CD4-positive, CD25-positive, alpha-beta regulatory T cell (primary cell): ENCODE data around the gene ORC2. TPM values are rescaled to one million over a fixed set of nuclear protein-coding genes. Genes with fewer than 3 reads are reported as not detected.

Source experiments
- polyA plus RNA-seq, 4 donors: library from polyadenylated mRNA; unstranded; fragments of 300-500 nt; fragmentation: Illumina TruSeq; gene quantifications; one replicate each; pipeline ENCODE4 v1.2.3, GENCODE V29; 2021
- total RNA-seq: library from RNA; stranded (reverse); gene quantifications from one replicate; pipeline ENCODE4 v1.2.3, GENCODE V29; 2022

Gene ORC2
- total and polyA plus RNA-seq, 5 donors from 2014 or later: 8.4 to 32.7 (median 14.0) TPM

Other genes with a start within 250 kb of the ORC2 start
- 261 TPM for gene BZW1, start 151.8 kb downstream of the ORC2 start, total RNA-seq
- 100 to 1,000 TPM; 181 to 253 (median 221) TPM for gene BZW1, start 151.8 kb downstream of the ORC2 start, polyA plus RNA-seq
- 1,274 TPM for gene CLK1, start 99.0 kb downstream of the ORC2 start, total RNA-seq
- gene CLK1, start 99.0 kb downstream of the ORC2 start, polyA plus RNA-seq: 10 to 100 TPM; 36.5 to 54.5 (median 42.3) TPM
- gene PPIL3, start 74.6 kb downstream of the ORC2 start, total RNA-seq: 29.1 TPM
- gene PPIL3, start 74.6 kb downstream of the ORC2 start, polyA plus RNA-seq: 10 to 100 TPM; 15.3 to 45.4 (median 34.6) TPM
- 9.9 TPM for gene NIF3L1, start 74.3 kb downstream of the ORC2 start, total RNA-seq
- gene NIF3L1, start 74.3 kb downstream of the ORC2 start, polyA plus RNA-seq: 10 to 100 TPM; 22.6 to 30.0 (median 24.3) TPM
- gene HYCC2, start 108.0 kb upstream of the ORC2 start, total RNA-seq: 42.8 TPM
- gene HYCC2, start 108.0 kb upstream of the ORC2 start, polyA plus RNA-seq: 10 to 100 TPM; 17.2 to 26.2 (median 21.6) TPM
- gene NDUFB3, start 108.3 kb upstream of the ORC2 start, total RNA-seq: 26.2 TPM
- 100 to 1,000 TPM; 288 to 370 (median 322) TPM for gene NDUFB3, start 108.3 kb upstream of the ORC2 start, polyA plus RNA-seq
- 306 TPM for gene CFLAR, start 152.5 kb upstream of the ORC2 start, total RNA-seq
- 100 to 1,000 TPM; 118 to 159 (median 132) TPM for gene CFLAR, start 152.5 kb upstream of the ORC2 start, polyA plus RNA-seq
- gene CASP10, start 219.5 kb upstream of the ORC2 start, total RNA-seq: 15.1 TPM
- gene CASP10, start 219.5 kb upstream of the ORC2 start, polyA plus RNA-seq: 1 to 10 TPM; 4.4 to 7.1 (median 5.6) TPM